SU-DHL-6 (cell line): ENCODE data around the gene MGMT.

Source experiments
- H2AFZ ChIP-seq: fragments of 200-600 bp; sonication (generic); 2 replicates; pipeline ENCODE4 v1.6.1; 2014; ENCODE audit warnings: low read depth, mild to moderate bottlenecking, moderate library complexity, mixed read lengths, antibody characterized with exemption, low read length; ENCODE audit not compliant: severe bottlenecking
- H3F3A ChIP-seq: fragments of 200-600 bp; shearing (Covaris generic); 2 replicates; pipeline ENCODE4 v1.6.0; 2016; ENCODE audit warnings: antibody characterized with exemption, mild to moderate bottlenecking; ENCODE audit not compliant: insufficient read depth
- H3K27ac ChIP-seq: fragments of 200-600 bp; sonication (generic); 2 replicates; pipeline ENCODE4 v1.5.1; 2016; ENCODE audit warnings: low read depth, mild to moderate bottlenecking, low read length, moderate library complexity, mixed read lengths
- H3K27me3 ChIP-seq: fragments of 200-600 bp; sonication (generic), shearing (Covaris generic); 2 replicates; pipeline ENCODE4 v1.6.0; 2014; ENCODE audit warnings: mild to moderate bottlenecking, low read length
- H3K36me3 ChIP-seq: fragments of 200-600 bp; sonication (generic); 2 replicates; pipeline ENCODE4 v1.6.1; 2014; ENCODE audit warnings: mild to moderate bottlenecking, low read length, mixed read lengths
- H3K4me2 ChIP-seq: fragments of 300-600, 200-600 bp; shearing (Covaris generic), sonication (generic); 2 replicates; pipeline ENCODE4 v1.6.0; 2014; ENCODE audit warnings: low read length, low read depth, mild to moderate bottlenecking; ENCODE audit not compliant: poor library complexity, severe bottlenecking
- H3K4me3 ChIP-seq: fragments of 200-600 bp; sonication (generic); 2 replicates; pipeline ENCODE4 v1.5.1; 2014; ENCODE audit warnings: antibody characterized with exemption, low read length, mild to moderate bottlenecking, mixed read lengths; ENCODE audit not compliant: insufficient read depth, poor library complexity, severe bottlenecking
- H3K79me2 ChIP-seq: fragments of 200-600 bp; sonication (generic); 2 replicates; pipeline ENCODE4 v1.6.1; 2014; ENCODE audit warnings: mild to moderate bottlenecking, low read length, moderate library complexity; ENCODE audit not compliant: insufficient read depth
- H3K9ac ChIP-seq: fragments of 200-600 bp; sonication (generic); 2 replicates; pipeline ENCODE4 v1.7.0; 2014; ENCODE audit warnings: mild to moderate bottlenecking, low read length
- H3K9me2 ChIP-seq: fragments of 200-600 bp; sonication (generic); replicated peaks from 2 replicates; pipeline ENCODE4 v1.6.1; 2014; ENCODE audit warnings: low read length; ENCODE audit not compliant: insufficient read depth
- H3K9me3 ChIP-seq: fragments of 200-600 bp; sonication (generic); 2 replicates; pipeline ENCODE4 v1.6.1; 2014; ENCODE audit warnings: low read length, mixed read lengths; ENCODE audit not compliant: insufficient read depth
- H4K20me1 ChIP-seq: fragments of 200-600 bp; sonication (generic); 2 replicates; pipeline ENCODE4 v1.6.1; 2014; ENCODE audit warnings: low read depth, mild to moderate bottlenecking, antibody characterized with exemption, low read length, moderate library complexity, mixed read lengths
- CTCF ChIP-seq: fragments of 200-600 bp; sonication (generic); IDR thresholded peaks from one replicate; pipeline ENCODE4 v1.5.1; 2017; ENCODE audit warnings: antibody characterized with exemption, mild to moderate bottlenecking, low read length, moderate library complexity; ENCODE audit not compliant: insufficient read depth, poor library complexity, severe bottlenecking
- EZH2phosphoT487 ChIP-seq: fragments of 200-600 bp; sonication (generic), shearing (Covaris generic); conservative IDR thresholded peaks from 2 replicates; pipeline ENCODE4 v1.6.1; 2018; ENCODE audit warnings: mild to moderate bottlenecking, antibody characterized with exemption, low read length, moderate library complexity, mixed read lengths

Gene MGMT

DNA sequence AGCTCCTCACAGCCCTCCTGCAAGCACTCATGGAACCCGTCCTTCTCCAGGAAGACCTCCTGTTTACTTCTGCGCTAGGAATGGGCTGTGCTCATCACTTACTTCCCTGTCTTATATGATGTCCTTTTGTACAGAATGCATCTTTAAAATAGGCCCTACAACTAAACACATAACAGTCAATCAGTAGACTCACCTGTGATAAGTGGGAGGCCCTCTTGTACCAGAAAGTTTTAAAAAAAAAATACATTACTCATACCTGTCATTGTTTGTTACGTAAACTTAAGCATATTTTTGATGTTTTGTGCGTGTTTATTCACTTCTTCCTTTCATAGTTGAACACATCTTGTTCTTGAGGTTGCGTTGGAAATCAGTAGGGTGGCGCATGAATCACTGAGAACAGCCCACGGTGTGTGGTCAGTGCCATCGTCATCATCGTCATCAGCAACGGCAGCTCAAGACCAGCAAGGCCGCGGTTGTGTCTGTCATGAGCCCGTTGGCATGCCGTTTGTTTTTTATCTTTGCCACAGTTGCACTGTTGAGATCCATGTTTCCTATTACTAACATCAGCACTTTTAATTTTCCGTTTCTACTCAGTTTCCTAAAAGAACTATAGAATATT is 232.8 kb downstream of the MGMT start:
- Histone ChIP-seq H3K9me3 (no peaks in the 10 kb centered on the region), H3K4me3 (no peak overlapping the region), H3K9ac (no peak overlapping the region), H4K20me1 (no peaks in the 10 kb centered on the region), H3F3A (no peaks in the 10 kb centered on the region), H3K9me2 (no peaks in the 10 kb centered on the region), H3K27me3 (no peaks in the 10 kb centered on the region), H3K79me2 (no peaks in the 10 kb centered on the region), H2AFZ (no peak overlapping the region), H3K27ac (no peak overlapping the region), H3K36me3 (no peaks in the 10 kb centered on the region), H3K4me2 (no peak overlapping the region)
- TF ChIP-seq CTCF (no peak), EZH2phosphoT487 (no peak)

DNA sequence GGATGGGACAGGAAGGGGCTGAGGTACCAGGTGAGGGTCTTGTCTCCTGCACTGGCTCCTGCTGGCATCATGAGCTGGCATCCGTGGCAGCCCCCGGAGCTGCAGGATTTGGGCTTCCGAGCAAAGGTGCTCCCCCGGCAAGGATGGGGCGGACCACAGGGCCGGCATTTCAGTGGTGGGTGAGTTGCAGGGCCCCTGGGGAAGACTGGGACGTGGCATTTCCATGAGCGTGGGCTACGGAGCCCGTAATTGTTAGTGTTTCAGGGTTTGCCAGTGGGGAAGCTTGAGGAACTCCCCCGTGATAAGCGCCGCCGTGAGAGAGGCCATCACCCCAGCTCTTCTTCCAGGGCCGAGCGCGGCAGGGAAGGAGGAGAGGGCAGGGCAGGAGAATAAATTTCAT is 235.6 kb downstream of the MGMT start:
- Histone ChIP-seq H3K4me2 (no peak overlapping the region), H3K79me2 (no peaks in the 10 kb centered on the region), H3K9me2 (no peaks in the 10 kb centered on the region), H3K4me3 (no peak overlapping the region), H3K9ac (no peak overlapping the region), H4K20me1 (no peaks in the 10 kb centered on the region), H2AFZ (no peak overlapping the region), H3K27me3 (no peaks in the 10 kb centered on the region), H3K9me3 (no peaks in the 10 kb centered on the region), H3K27ac (no peak overlapping the region), H3K36me3 (no peaks in the 10 kb centered on the region), H3F3A (no peaks in the 10 kb centered on the region)
- TF ChIP-seq CTCF (no peak), EZH2phosphoT487 (no peak)

DNA sequence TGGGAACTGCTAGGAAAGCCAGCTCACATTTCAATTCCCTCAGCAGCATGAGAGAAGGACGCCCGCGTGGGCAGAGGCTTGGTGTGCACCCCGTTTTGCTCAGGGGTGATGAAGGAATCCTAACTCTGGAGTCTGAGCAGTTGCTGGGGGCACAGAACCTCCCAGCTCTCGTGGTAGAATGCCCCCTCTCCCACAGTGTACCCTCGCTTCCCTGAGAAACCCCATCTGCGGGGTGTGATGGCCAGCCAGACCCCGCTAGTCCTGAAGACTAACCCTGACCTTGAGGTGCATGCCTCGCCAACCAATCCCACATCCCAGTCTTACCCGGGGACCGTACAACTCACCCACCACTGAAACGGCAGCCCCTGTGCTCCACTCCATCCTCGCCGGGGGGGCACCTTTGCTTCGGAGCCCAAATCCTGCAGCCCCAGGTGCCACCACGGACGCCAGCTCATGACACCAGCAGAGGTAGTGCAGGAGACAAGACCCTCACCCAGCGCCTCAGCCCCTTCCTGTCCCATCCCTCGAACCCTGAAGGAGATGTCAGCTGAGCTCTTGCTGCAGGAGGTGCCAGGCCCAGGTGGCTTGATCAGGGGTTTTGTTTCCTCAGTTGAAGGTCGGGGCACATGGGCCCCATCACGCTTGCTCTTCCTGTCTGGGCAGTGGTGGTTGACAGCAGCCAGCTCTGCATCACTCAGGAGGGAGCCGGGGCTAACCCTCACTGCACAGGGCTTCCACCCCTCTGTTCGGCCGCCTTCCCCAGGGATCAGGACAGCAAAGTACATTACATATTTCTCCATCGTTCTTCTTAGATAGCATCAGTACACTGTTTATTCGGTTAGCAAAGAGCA is 236.5 kb downstream of the MGMT start:
- Histone ChIP-seq H3K27ac (no peak overlapping the region), H4K20me1 (no peaks in the 10 kb centered on the region), H3F3A (no peaks in the 10 kb centered on the region), H3K9me2 (no peaks in the 10 kb centered on the region), H2AFZ (no peak overlapping the region), H3K27me3 (no peaks in the 10 kb centered on the region), H3K9me3 (no peaks in the 10 kb centered on the region), H3K36me3 (no peaks in the 10 kb centered on the region), H3K4me3 (no peak overlapping the region), H3K9ac (no peak overlapping the region), H3K79me2 (no peaks in the 10 kb centered on the region), H3K4me2 (no peak overlapping the region)
- TF ChIP-seq EZH2phosphoT487 (no peak), CTCF (no peak)
